Hematopoietic multipotent progenitor cell treated with erythropoietin and hydrocortisone succinate and interleukin-3 and kit ligand, for 17 days (in vitro differentiated cells): ENCODE results near the gene NAA15.
"Not testable (repeated sequence)": the region's sequence is repeated elsewhere in the genome, so short reads cannot be mapped to it uniquely, and the experiment has no call there.

Source experiments
- DNase-seq: peaks from one replicate; pipeline ENCODE4 v3.0.0-alpha.2; 2015; ENCODE audit warnings: low spot score

The NAA15 gene

DNA sequence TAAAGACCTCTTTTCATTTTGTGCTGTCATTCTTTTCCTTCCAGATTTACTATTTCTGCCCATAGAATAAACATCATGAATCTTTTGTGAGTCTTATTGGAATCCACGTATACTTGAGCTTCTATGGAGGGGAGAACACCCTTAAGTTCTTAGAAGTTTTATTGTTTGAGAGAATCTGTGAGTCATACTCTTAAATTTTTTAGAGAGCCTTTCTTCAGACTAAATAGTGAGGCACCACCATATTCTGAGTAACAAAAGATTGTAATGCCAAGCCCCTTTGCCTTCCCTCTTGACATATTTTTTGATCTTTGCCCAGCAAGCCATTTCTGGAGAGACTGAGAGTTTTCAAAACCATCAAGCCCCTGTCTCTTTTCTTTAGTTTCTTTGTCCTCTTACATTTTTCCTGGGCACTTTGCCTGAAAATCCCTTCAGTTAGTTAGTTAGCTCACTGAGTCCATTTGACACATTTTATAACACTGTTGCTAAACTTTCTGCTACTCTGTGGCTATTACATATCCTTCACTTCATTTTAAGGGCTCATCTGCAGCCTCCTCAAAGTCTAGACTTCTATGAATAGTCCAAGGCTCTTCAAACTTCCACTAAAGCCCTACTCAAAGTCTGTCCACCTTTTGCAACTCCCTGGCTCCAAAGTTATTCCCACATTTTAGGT, 66.3 kb downstream of the NAA15 start:
- no peak for DNase-seq

GRCh38 chr4:139368998-139369397, 67.7 kb downstream of the NAA15 start:
- DNase-seq, result no peak

- DNase-seq, result no peak
Measured at GRCh38 chr4:139374251-139374650, 72.9 kb downstream of the NAA15 start.

DNA sequence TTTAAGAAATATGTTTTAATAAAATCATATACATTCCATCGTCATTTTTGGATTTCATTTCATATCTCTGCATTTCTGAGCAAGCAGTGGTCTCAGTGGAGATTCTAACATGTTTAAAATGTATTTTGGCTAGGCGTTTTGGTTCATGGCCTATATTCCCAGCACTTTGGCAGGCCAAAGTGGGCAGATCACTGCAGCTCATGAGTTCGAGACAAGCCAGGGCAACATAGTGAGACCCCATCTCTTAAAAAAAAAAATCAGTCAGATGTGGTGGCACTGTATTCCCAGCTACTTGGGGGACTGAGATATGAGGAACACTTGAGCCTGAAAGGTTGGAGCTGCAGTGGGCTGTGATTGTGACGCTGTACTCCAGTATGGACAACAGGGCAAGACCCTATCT, 85.1 kb downstream of the NAA15 start:
- DNase-seq, result no peak

- DNase-seq, result no peak
Measured at GRCh38 chr4:139389102-139389501, 87.8 kb downstream of the NAA15 start.

DNA sequence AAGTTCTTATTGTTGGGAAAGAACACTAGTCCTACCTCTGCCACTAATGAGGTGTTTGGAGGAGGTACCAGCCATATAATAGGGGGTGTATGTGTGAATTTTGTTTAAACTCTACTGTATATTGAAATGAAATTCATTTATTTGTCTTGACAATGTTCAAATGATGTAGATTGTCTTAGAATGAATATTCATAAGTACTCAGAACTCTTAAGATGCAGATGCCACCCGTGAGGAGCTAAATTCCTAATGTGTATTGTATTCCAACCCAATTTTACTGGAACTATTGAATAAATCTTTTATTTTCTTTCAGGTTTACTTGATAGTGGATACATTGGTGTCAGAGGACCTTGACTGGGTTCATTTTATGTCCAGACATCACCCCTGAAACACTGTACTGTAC, 88.7 kb downstream of the NAA15 start:
- DNase-seq, result no peak

GRCh38 chr4:139391731-139392130, 90.4 kb downstream of the NAA15 start:
- DNase-seq, result no peak

DNA sequence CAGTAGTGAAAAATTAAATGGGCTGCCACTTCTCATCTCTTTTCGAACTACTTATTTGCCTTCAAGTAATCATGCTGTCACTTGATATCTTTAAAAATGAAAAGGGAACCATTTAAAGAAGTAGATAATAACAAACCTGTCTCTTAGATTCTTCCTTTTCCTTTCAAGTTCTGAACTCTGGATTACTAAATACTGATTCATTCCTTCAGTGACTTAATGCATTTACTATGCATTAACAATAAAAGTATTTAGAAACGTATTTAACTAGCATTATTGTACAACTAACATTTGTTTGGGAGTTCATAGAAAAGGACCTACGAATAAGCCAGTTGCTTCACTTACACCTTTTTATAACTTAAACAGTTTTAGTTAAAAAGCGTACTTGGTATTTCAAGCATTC, 91.5 kb downstream of the NAA15 start:
- DNase-seq, result no peak

DNA sequence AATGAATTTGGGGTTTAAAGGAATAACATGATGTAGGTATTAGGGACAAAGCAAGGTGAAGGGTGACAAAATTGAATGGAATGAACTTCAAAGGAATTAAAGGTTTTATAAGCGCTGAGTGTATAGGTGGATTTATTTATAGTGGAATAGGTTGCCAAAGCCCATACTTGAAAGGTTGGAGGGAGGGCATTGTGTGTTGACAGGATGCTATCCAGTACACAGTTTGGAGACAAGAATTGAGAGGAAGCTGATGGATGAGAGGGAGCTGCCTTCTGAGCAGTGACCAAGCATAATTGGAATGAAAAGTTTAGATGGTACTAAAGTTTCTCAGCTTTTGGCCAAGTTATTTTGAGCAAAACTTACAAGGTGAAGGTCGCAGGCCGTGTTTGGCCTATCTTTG, 100.1 kb downstream of the NAA15 start:
- no peak for DNase-seq

DNA sequence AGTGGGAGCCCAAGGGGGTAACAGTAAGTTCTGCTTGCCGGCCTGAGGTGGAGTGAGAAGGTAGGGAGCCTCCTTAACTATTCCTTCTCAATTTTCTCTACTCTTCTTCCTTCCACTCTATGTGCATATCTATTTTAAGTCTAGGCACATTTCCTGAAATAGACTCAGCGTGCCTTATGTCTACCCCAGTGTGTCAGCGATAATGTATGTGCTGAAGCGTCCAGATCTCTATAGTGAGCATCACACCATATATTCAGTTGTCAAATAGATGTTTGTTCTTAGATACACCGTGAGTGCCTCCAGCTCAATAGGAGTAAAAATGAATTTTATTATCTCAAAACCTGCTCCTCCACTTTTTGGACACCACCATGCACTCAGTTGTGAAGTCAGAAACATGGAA, 101.1 kb downstream of the NAA15 start:
- DNase-seq, result no peak

DNA sequence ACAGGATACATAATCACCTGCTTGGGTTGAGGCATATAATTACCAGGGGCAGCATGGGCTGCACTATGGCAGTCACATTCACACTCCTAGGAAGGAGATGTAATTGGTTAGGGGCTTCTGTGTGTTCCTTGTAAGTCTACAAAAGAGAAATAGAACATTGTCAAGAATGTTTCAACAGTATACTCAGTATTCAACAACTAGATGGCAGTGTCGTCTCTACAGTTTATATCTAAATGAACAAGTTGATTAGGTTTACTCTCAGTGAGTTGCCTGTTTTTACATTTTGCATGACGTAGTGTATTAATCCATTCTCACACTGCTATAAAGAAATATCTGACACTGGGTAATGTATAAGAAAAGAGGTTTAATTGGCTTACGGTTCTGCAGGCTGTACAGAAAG, 102.2 kb downstream of the NAA15 start:
- DNase-seq, result no peak

- no peak for DNase-seq
Measured at GRCh38 chr4:139410312-139410711, 109.0 kb downstream of the NAA15 start.

DNA sequence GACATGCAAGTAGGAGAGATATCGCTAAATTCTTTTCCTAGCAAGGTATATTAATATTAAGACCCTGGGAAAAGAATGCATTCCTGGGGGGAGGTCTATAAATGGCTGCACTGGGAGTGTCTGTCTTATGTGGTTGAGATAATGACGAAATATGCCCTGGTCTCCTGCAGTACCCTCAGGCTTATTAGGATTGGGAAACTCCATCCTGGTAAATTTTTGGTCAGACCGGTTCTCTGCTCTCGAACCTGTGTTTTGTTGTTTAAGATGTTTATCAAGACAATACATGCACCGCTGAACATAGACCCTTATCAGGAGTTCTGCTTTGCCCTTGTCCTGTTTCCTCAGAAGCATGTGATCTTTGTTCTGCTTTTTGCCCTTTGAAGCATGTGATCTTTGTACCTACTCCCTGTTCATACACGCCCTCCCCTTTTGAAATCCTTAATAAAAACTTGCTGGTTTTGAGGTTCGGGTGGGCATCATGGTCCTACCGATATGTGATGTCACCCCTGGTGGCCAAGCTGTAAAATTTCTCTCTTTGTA, 113.4 kb downstream of the NAA15 start:
- DNase-seq, result not testable (repeated sequence)

DNA sequence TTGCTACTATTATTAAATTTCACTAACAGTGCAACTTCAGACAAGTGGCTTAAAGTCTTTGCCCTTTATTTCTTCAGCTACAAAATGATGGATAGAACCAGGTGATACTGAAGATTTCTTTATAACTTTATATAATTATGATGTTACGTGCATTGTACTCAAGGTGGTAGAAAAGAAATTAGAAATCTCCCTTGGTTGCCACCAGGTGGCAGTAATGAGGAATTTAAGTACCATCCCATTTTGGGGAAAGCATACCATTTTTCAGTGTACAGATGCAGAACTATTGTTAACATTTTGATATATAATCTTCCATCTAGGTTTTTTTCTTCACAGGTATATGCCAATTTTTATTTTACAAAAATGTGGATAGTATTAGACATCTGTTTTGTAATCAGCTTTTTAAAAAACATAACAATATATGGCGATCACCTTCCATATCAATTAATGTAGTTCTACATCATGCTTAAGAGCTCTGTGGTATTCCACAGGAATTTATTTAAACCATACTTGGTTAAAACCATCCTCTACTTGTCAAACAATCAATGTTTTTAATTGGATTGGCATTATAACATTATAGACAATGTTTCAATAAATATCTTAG, 114.9 kb downstream of the NAA15 start:
- DNase-seq, result peak; percentile 59

DNA sequence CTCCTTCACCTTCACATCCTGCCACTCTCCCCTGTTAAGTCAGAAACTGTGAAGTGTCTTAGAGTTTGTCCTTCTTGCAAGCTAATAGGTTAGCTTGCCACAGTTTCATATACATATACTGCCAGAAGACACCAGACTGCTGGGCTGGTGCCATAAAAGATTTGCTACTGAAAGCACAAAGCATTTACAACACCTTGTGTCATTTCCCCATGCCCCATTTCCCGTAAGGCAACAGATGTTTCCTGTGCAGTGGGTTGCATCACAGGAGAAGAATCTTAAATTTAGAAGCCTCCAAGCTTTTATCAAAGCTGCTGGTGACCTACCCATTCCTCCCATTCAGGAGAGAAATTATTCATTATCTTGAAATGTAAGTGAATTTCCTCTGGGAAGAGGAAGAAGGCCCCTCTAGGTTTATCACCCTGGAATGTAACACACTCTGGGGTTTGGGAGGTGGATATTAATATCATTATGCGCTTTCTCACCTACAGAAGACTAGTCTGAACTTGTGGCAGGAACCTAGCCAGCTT, 118.1 kb downstream of the NAA15 start:
- DNase-seq, result no peak

- DNase-seq, result no peak
Measured at GRCh38 chr4:139420652-139421051, 119.3 kb downstream of the NAA15 start.

- DNase-seq, result no peak
Measured at GRCh38 chr4:139436122-139436521, 134.8 kb downstream of the NAA15 start.

DNA sequence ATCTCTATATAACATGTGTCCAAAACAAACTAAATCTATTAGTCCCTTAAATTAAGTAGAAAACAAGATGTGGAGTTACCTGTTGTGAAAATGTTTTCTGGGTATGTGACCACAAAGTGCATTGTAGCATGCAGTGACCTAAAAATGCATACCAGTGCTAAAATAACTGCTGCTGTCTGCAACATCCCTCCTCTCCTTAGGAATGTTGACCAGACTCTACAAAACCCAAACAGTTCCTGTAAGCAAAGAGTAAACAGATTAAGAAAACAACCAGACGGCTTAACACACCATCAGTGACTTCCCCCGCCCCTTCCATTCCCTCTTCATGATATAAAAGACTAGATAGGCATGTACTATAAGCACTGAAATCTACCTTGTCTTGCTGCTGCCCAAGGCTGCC, 136.8 kb downstream of the NAA15 start:
- no peak for DNase-seq

GRCh38 chr4:139441029-139441428, 139.7 kb downstream of the NAA15 start:
- DNase-seq, result no peak

DNA sequence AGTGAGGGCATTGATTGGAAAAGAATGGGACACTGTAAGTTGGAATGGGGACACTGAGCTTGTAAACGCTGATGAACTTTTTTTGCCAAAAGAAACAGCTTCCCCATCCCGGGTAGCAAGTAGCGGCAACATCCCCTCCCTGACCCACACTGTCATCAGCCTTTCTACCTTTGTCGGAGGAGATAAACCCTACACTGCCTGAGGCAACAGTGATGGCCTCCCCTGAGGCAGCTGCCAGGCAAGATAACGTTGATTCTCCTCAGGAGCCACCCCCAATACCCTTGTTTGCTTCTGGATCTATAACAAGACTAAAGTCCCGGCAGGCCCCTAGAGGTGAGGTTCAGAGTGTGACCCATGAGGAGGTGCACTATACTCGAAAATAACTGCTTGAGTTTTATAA, 142.4 kb downstream of the NAA15 start:
- DNase-seq, result no peak

DNA sequence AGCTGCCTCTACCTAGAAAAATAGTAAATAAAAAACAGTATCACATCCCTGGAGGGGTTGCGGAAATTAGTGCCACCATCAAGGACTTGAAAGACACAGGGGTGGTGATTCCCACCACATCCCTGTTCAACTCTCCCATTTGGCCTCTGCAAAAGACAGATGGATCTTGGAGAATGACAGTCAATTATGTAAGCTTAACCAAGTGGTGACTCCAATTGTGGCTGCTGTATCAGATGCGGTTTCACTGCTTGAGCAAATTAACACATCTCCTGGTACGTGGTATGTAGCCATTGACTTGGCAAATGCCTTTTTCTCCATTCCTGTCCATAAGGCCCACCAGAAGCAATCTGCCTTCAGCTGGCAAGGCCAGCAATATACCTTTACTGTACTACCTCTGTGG, 143.6 kb downstream of the NAA15 start:
- not testable (repeated sequence) for DNase-seq

DNA sequence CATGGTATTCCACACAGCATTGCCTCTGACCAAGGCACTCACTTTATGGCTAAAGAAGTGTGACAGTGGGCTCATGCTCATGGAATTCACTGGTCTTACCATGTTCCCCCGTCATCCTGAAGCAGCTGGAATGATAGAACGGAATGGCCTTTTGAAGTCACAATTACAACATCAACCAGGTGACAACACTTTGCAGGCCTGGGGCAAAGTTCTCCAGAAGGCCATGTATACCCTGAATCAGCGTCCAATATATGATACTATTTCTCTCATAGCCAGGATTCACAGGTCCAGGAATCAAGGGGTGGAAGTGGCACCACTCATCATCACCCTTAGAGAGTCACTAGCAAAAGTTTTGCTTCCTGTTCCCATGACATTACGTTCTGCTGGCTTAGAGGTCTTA, 145.8 kb downstream of the NAA15 start:
- DNase-seq, result not testable (repeated sequence)

DNA sequence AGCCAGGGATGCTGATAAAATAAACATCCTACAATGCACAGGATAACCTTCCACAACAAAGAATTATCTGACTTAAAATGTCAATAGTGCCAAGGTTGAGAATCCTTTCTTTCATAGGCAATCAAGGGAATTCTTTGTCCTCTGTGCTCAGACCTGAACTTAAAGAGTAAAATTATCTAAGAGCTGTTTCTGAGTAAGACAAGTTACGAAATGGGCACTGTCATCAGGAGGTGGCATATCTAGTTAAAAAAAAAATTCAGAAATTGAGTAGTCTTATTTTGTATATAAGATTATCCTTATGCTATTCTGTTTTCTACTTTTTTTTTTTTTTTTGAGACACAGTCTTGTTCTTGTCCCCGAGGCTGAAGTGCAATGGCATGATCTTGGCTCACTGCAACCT, 149.3 kb downstream of the NAA15 start:
- DNase-seq, result no peak

DNA sequence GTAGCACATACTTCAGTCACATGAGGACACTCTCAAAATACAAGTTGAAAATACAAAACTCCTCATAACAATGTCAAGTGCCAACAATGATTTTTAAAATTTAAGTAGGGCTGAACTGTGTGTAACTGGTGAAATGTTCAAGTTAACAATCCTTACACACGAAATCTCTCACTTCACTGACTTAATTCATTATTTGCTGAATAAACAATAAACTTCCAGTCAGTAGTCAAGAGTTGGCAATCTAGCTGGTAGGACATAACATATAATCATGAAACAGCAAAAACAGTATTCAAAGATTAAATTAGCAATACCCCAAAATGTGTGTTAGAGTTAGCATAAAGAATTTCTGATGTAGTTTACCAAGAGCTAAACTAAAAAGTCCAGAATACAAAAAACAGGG, 150.7 kb downstream of the NAA15 start:
- no peak for DNase-seq
